Stimulated activated CD8-positive, alpha-beta memory T cell treated with anti-CD3 and anti-CD28 coated beads, Interleukin-7, amount 100 ng/mL, for 1 hour (primary cell): Measurements from ENCODE around the gene TNPO3.
"Not testable (repeated sequence)": the region's sequence is repeated elsewhere in the genome, so short reads cannot be mapped to it uniquely, and the experiment has no call there.

Source experiments
- DNase-seq, 2 donors: peaks; one replicate each; pipeline ENCODE4 v3.0.0-alpha.2; 2020; ENCODE audit warnings: low read depth in 2 of 2

Gene TNPO3

GRCh38 chr7:129069021-129069420 lies 14.1 kb upstream of the TNPO3 start:
- DNase-seq: no peak

- DNase-seq: no peak
These were observed 13.1 kb upstream of the TNPO3 start for GRCh38 chr7:129067943-129068548.

GRCh38 chr7:129067132-129067561 lies 12.2 kb upstream of the TNPO3 start:
- not testable (repeated sequence) for DNase-seq

GRCh38 chr7:129066290-129067131 lies 11.6 kb upstream of the TNPO3 start:
- no peak for DNase-seq

GRCh38 chr7:129055861-129056464 lies 1.1 kb upstream of the TNPO3 start:
- no peak for DNase-seq

- no peak for DNase-seq
These were observed 444 bp upstream of the TNPO3 start for GRCh38 chr7:129055294-129055816.

GRCh38 chr7:129053938-129054437 lies 923 bp downstream of the TNPO3 start:
- DNase-seq: no peak

GRCh38 chr7:129052441-129052840 lies 2.5 kb downstream of the TNPO3 start:
- DNase-seq: no peak

GRCh38 chr7:129051459-129051858 lies 3.5 kb downstream of the TNPO3 start:
- DNase-seq: not testable (repeated sequence)

- DNase-seq: no peak
These were observed 7.2 kb downstream of the TNPO3 start for GRCh38 chr7:129047761-129048160.

- DNase-seq: no peak
These were observed 9.2 kb downstream of the TNPO3 start for GRCh38 chr7:129045682-129046081.

- DNase-seq: no peak
These were observed 11.9 kb downstream of the TNPO3 start for GRCh38 chr7:129043012-129043411.

GRCh38 chr7:129041142-129042085 lies 13.5 kb downstream of the TNPO3 start:
- no peak for DNase-seq

- DNase-seq: not testable (repeated sequence)
These were observed 16.4 kb downstream of the TNPO3 start for GRCh38 chr7:129038468-129038867.

- DNase-seq: no peak
These were observed 17.3 kb downstream of the TNPO3 start for GRCh38 chr7:129037585-129037984.

- DNase-seq: no peak
These were observed 22.9 kb downstream of the TNPO3 start for GRCh38 chr7:129032017-129032416.

- no peak for DNase-seq
These were observed 24.5 kb downstream of the TNPO3 start for GRCh38 chr7:129030440-129030839.

- DNase-seq: no peak
These were observed 30.8 kb downstream of the TNPO3 start for GRCh38 chr7:129024125-129024524.

- no peak for DNase-seq
These were observed 33.3 kb downstream of the TNPO3 start for GRCh38 chr7:129021656-129022055.

- DNase-seq: no peak
These were observed 36.9 kb downstream of the TNPO3 start for GRCh38 chr7:129017933-129018538.

GRCh38 chr7:129017264-129017663 lies 37.6 kb downstream of the TNPO3 start:
- no peak for DNase-seq
